SHP77 (cell line): Measurements from ENCODE around the gene ABCB10.
"Not testable (repeated sequence)": the region's sequence is repeated elsewhere in the genome, so short reads cannot be mapped to it uniquely, and the experiment has no call there.

Experiments used
- DNase-seq, 2 experiments: peaks; one replicate each; lab custom pipeline; 2025; lab: John Stamatoyannopoulos, UW

ABCB10 gene

GRCh38 chr1:229558460-229559335 is at the start of gene ABCB10:
ABCB10 (minus strand) TSS chr1:229558707; CDS start chr1:229558652, 55 bp downstream.
- DNase-seq: peak; percentile 95 to 97

- no peak for DNase-seq
These were observed 48.9 kb upstream of the ABCB10 start for GRCh38 chr1:229607370-229607769.

GRCh38 chr1:229603371-229604005 is 45.0 kb upstream of the ABCB10 start:
- no peak for DNase-seq

GRCh38 chr1:229600229-229600628 is 41.7 kb upstream of the ABCB10 start:
- DNase-seq: no peak

- DNase-seq: no peak
These were observed 40.9 kb upstream of the ABCB10 start for GRCh38 chr1:229599218-229599954.

- DNase-seq: no peak
These were observed 39.4 kb upstream of the ABCB10 start for GRCh38 chr1:229597877-229598276.

- DNase-seq: no peak
These were observed 38.6 kb upstream of the ABCB10 start for GRCh38 chr1:229596925-229597699.

GRCh38 chr1:229595876-229596275 is 37.4 kb upstream of the ABCB10 start:
- not testable (repeated sequence) for DNase-seq

GRCh38 chr1:229594227-229595008 is 35.9 kb upstream of the ABCB10 start:
- no peak for DNase-seq

GRCh38 chr1:229593800-229594199 is 35.3 kb upstream of the ABCB10 start:
- DNase-seq: no peak

GRCh38 chr1:229590119-229590518 is 31.6 kb upstream of the ABCB10 start:
- no peak for DNase-seq

GRCh38 chr1:229585338-229585737 is 26.8 kb upstream of the ABCB10 start:
- DNase-seq: no peak

GRCh38 chr1:229582715-229583114 is 24.2 kb upstream of the ABCB10 start:
- no peak for DNase-seq

- peak; percentile 29 to 39 for DNase-seq
These were observed 23.6 kb upstream of the ABCB10 start for GRCh38 chr1:229582011-229582694.

- DNase-seq: no peak
These were observed 23.0 kb upstream of the ABCB10 start for GRCh38 chr1:229581485-229581884.

GRCh38 chr1:229579059-229579673 is 20.7 kb upstream of the ABCB10 start:
- peak; percentile 78 to 81 for DNase-seq

GRCh38 chr1:229578168-229579058 is 19.9 kb upstream of the ABCB10 start:
- DNase-seq: no peak

- DNase-seq: no peak
These were observed 16.4 kb upstream of the ABCB10 start for GRCh38 chr1:229574679-229575442.
